Stimulated activated naive CD8-positive, alpha-beta T cell treated with anti-CD3 and anti-CD28 coated beads, Interleukin-15, Interleukin-2, amounts not matched to agents 100 U/mL and 50 U/mL, for 24 hours (primary cell): Measurements from ENCODE around the gene LY6G5C.

Source experiments
- ATAC-seq: fragments of 150-1000 bp; cut with Tn5 transposase; one replicate; pipeline ENCODE4 v1.10.0; 2021
- DNase-seq: peaks from one replicate; pipeline ENCODE4 v3.0.0; 2021

Gene LY6G5C

GRCh38 chr6:31680226-31681134, at the start of gene LY6G5C:
Gene LY6G5C, minus strand, starts transcription at chr6:31681067. Its CDS starts 694 bp downstream, at chr6:31680373.
- peak; percentile 75 for DNase-seq
- ATAC-seq = peak; percentile 71

GRCh38 chr6:31729979-31730630, 49.2 kb upstream of the LY6G5C start:
- peak; percentile 82 for DNase-seq
- peak; percentile 60 for ATAC-seq

- peak; percentile 85 for DNase-seq
- peak; percentile 61 for ATAC-seq
Measured at GRCh38 chr6:31729515-31729978, 48.7 kb upstream of the LY6G5C start.

- DNase-seq = no peak
- ATAC-seq = no peak
Measured at GRCh38 chr6:31728767-31729514, 48.1 kb upstream of the LY6G5C start, which contains the start of gene DDAH2. Gene DDAH2, minus strand, starts transcription at chr6:31729299. Its CDS starts 138 bp downstream, at chr6:31729161.

- no peak for ATAC-seq
- no peak for DNase-seq
Measured at GRCh38 chr6:31727717-31728671, 47.1 kb upstream of the LY6G5C start.

- peak; percentile 51 for ATAC-seq
- peak; percentile 45 for DNase-seq
Measured at GRCh38 chr6:31727034-31727716, 46.3 kb upstream of the LY6G5C start.

GRCh38 chr6:31725502-31726350, 44.9 kb upstream of the LY6G5C start:
- ATAC-seq = no peak
- DNase-seq = no peak

GRCh38 chr6:31723980-31724691, 43.3 kb upstream of the LY6G5C start:
- no peak for ATAC-seq

GRCh38 chr6:31723245-31723979, 42.5 kb upstream of the LY6G5C start, which contains the start of gene MPIG6B:
Gene MPIG6B, plus strand, starts transcription at chr6:31723373. Its CDS starts 11 bp downstream, at chr6:31723384.
- no peak for DNase-seq
- ATAC-seq = no peak

More at GRCh38 chr6:31723980-31724691, 43.3 kb upstream of the LY6G5C start:
- no peak for DNase-seq

- ATAC-seq = peak; percentile 37
- no peak for DNase-seq
Measured at GRCh38 chr6:31722173-31722572, 41.3 kb upstream of the LY6G5C start.

GRCh38 chr6:31721351-31722020, 40.6 kb upstream of the LY6G5C start, which contains the start of gene LY6G6C:
Gene LY6G6C, minus strand, starts transcription at chr6:31721746. Its CDS starts 67 bp downstream, at chr6:31721679.
- ATAC-seq (no peak), DNase-seq (no peak)

GRCh38 chr6:31720196-31720770, 39.4 kb upstream of the LY6G5C start:
- DNase-seq = no peak
- ATAC-seq = no peak

- DNase-seq (no peak), ATAC-seq (no peak)
Measured at GRCh38 chr6:31719001-31719400, 38.1 kb upstream of the LY6G5C start.

GRCh38 chr6:31718265-31718664, 37.4 kb upstream of the LY6G5C start:
- DNase-seq (no peak), ATAC-seq (no peak)

GRCh38 chr6:31717499-31718222, 36.8 kb upstream of the LY6G5C start:
- ATAC-seq = no peak
- DNase-seq = no peak
